GM12875 (cell line): Measurements from ENCODE around the gene PLA2G6.

Experiments used
- H3K4me3 ChIP-seq: one replicate; pipeline ENCODE4 v1.5.1; 2011; ENCODE audit warnings: low read depth, low read length, control low read depth
- TF ChIP-seq, protein P1 (sequence below): IDR thresholded peaks from 2 replicates; pipeline ENCODE4 v1.5.1; 2011; ENCODE audit warnings: low read depth, mild to moderate bottlenecking, control low read depth, inconsistent platforms, low read length, moderate library complexity, borderline replicate concordance; ENCODE audit not compliant: insufficient read depth

Gene PLA2G6

GRCh38 chr22:38089474-38089851 lies 92.2 kb downstream of the PLA2G6 start:
- no peak overlapping the region for H3K4me3 ChIP-seq
- TF ChIP-seq, protein P1, sequence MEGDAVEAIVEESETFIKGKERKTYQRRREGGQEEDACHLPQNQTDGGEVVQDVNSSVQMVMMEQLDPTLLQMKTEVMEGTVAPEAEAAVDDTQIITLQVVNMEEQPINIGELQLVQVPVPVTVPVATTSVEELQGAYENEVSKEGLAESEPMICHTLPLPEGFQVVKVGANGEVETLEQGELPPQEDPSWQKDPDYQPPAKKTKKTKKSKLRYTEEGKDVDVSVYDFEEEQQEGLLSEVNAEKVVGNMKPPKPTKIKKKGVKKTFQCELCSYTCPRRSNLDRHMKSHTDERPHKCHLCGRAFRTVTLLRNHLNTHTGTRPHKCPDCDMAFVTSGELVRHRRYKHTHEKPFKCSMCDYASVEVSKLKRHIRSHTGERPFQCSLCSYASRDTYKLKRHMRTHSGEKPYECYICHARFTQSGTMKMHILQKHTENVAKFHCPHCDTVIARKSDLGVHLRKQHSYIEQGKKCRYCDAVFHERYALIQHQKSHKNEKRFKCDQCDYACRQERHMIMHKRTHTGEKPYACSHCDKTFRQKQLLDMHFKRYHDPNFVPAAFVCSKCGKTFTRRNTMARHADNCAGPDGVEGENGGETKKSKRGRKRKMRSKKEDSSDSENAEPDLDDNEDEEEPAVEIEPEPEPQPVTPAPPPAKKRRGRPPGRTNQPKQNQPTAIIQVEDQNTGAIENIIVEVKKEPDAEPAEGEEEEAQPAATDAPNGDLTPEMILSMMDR, result no peak

GRCh38 chr22:38088629-38089473 lies 92.8 kb downstream of the PLA2G6 start:
- TF ChIP-seq, protein P1, result no peak

GRCh38 chr22:38087855-38088254 lies 93.8 kb downstream of the PLA2G6 start:
- no peak overlapping the region for H3K4me3 ChIP-seq
- TF ChIP-seq, protein P1, result no peak

More at GRCh38 chr22:38088629-38089473, 92.8 kb downstream of the PLA2G6 start:
- H3K4me3 ChIP-seq, result no peak overlapping the region

- no peak overlapping the region for H3K4me3 ChIP-seq
- TF ChIP-seq, protein P1, result no peak
These were observed 94.7 kb downstream of the PLA2G6 start for GRCh38 chr22:38086942-38087341.

- H3K4me3 ChIP-seq, result no peak overlapping the region
- TF ChIP-seq, protein P1, result no peak
These were observed 95.4 kb downstream of the PLA2G6 start for GRCh38 chr22:38086001-38086845.

DNA sequence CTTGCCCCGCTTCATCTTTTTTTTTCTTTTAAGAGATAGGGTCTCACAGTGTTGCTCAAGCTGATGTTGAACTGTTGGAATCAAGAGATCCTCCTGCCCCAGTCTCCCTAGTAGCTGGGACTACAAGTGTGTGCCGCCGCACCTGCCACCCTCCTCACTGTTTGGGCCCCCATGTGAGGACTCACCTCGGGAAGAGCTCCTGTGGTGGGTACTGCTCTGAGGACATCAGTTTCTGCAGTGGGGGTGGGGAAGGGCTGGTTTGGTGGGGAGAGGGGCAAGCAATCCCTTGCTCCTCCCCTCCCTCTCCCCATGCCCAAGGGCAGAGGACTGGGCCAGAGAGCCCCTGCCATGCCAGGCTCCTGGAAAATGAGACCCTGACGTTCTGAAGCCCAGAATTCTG lies 96.1 kb downstream of the PLA2G6 start:
- TF ChIP-seq, protein P1, result no peak
- H3K4me3 ChIP-seq, result no peak overlapping the region
